ENCODE results near the gene PHF19.

DNA sequence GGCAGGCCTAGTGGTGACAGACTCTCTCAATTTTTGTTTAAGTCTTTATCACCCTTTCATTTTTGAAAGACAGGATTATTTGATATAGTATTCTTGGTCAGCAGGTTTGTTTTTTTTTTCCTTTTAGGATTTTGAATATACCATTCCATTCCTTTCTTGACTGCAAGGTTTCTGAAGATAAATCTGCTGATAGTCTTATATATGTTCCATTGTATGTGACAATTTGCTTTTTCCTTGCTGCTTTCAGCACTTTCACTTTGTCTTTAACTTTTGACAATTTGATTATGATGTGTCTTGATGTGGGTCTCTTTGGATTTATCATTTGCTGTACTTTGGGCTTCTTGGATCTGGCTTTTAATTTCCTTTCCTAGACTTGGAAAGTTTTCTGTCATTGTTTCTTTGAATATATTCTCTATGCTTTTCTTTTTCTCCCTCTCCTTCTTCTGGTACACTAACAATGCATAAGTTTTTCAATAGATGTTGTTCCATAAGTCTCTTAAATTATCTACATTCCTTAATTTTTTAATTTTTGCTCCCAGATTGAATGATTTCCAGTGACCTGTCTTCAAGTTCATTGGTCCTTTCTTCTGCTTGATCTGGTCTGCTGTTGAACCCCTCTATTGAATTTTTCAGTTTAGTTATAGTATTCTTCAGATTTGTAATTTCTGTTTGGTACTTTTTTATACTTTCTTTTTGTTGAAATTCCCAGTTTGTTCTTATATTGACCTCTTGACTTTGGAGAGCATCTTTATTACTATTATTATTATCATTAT lies 69.2 kb downstream of the PHF19 start:
- TF ChIP-seq BHLHE40 (IDR thresholded peaks at IDR 0.05; ENCODE audit: borderline replicate concordance) (no peak), FOXM1 (IDR thresholded peaks at IDR 0.05; ENCODE audit: borderline replicate concordance) (no peak), TARDBP (IDR thresholded peaks at IDR 0.05) (no peak), FOXA1 (IDR thresholded peaks at IDR 0.05) (no peak), FOXK2 (IDR thresholded peaks at IDR 0.05) (no peak), ZNF384 (IDR thresholded peaks at IDR 0.05) (no peak), SP1 (IDR thresholded peaks at IDR 0.05) (no peak), CTBP1 (IDR thresholded peaks at IDR 0.05; ENCODE audit: borderline replicate concordance) (no peak)

Data from HEK293T (cell line).